Mesenchymal stem cell (in vitro differentiated cells and primary cell): ENCODE data around the gene LRRTM3.

Experiments used
- DNase-seq: peaks from one replicate; pipeline ENCODE4 v3.0.0-alpha.2; 2013
- H2AFZ ChIP-seq: one replicate; pipeline ENCODE4 v1.6.1; 2013; ENCODE audit warnings: low read depth, mild to moderate bottlenecking, control low read depth, inconsistent platforms, low read length, moderate library complexity
- H2AK5ac ChIP-seq: 2 replicates; pipeline ENCODE4 v1.6.1; 2013; ENCODE audit warnings: low read length, moderate library complexity, mild to moderate bottlenecking, inconsistent platforms; ENCODE audit not compliant: severe bottlenecking
- H2BK120ac ChIP-seq: one replicate; pipeline ENCODE4 v1.6.1; 2013; ENCODE audit warnings: low read depth, mild to moderate bottlenecking, inconsistent platforms, low read length, moderate library complexity
- H2BK12ac ChIP-seq, 2 experiments: one replicate each; pipeline ENCODE4 v1.6.1; 2013; ENCODE audit warnings: inconsistent platforms in 2 of 2, low read length in 2 of 2, mild to moderate bottlenecking in 2 of 2, moderate library complexity in 2 of 2, control low read depth in 1 of 2
- H2BK15ac ChIP-seq: one replicate; pipeline ENCODE4 v1.6.1; 2013; ENCODE audit warnings: mild to moderate bottlenecking, low read depth, inconsistent platforms; ENCODE audit not compliant: poor library complexity, severe bottlenecking
- H2BK5ac ChIP-seq: 2 replicates; pipeline ENCODE4 v1.6.1; 2013; ENCODE audit warnings: low read depth, mild to moderate bottlenecking, low read length, control low read depth, inconsistent platforms; ENCODE audit not compliant: poor library complexity, severe bottlenecking
- H3K14ac ChIP-seq, 2 experiments: one replicate each; pipeline ENCODE4 v1.6.1; 2013; ENCODE audit warnings: inconsistent platforms in 2 of 2, low read length in 2 of 2, control low read depth in 1 of 2, mild to moderate bottlenecking in 1 of 2, moderate library complexity in 1 of 2
- H3K18ac ChIP-seq, 2 experiments: one replicate each; pipeline ENCODE4 v1.6.1; 2013; ENCODE audit warnings: inconsistent platforms in 2 of 2, low read length in 2 of 2, control low read depth in 1 of 2, low read depth in 1 of 2, mild to moderate bottlenecking in 1 of 2
- H3K23ac ChIP-seq, 2 experiments: one replicate each; pipeline ENCODE4 v1.6.1; 2013; ENCODE audit warnings: inconsistent platforms in 2 of 2, low read length in 2 of 2, mild to moderate bottlenecking in 2 of 2, moderate library complexity in 2 of 2, control low read depth in 1 of 2
- H3K27ac ChIP-seq: 2 replicates; pipeline ENCODE4 v1.5.1; 2013; ENCODE audit warnings: mild to moderate bottlenecking, moderate library complexity, low read length, control low read depth, inconsistent platforms; ENCODE audit not compliant: poor library complexity, severe bottlenecking
- H3K27me3 ChIP-seq, 2 experiments: 2 replicates each; pipeline versions ENCODE4 v1.6.1 to v1.7.0; 2013; ENCODE audit warnings: low read length in 2 of 2, mild to moderate bottlenecking in 2 of 2, moderate library complexity in 2 of 2, control low read depth in 1 of 2, inconsistent platforms in 1 of 2; ENCODE audit not compliant: control insufficient read depth in 1 of 2, insufficient read depth in 1 of 2
- H3K36me3 ChIP-seq, 2 experiments: 2 replicates each; pipeline versions ENCODE4 v1.6.1 to v1.7.0; 2013; ENCODE audit warnings: low read length in 2 of 2, control low read depth in 1 of 2, inconsistent platforms in 1 of 2, low read depth in 1 of 2, mild to moderate bottlenecking in 1 of 2; ENCODE audit not compliant: insufficient read depth in 2 of 2, control insufficient read depth in 1 of 2
- H3K4ac ChIP-seq, 2 experiments: one replicate each; pipeline ENCODE4 v1.6.1; 2013; ENCODE audit warnings: inconsistent platforms in 2 of 2, low read length in 2 of 2, mild to moderate bottlenecking in 2 of 2, moderate library complexity in 2 of 2, control low read depth in 1 of 2, low read depth in 1 of 2
- H3K4me1 ChIP-seq: 2 replicates; pipeline ENCODE4 v1.6.1; 2013; ENCODE audit warnings: low read depth, low read length, control low read depth; ENCODE audit not compliant: control insufficient read depth, insufficient read depth
- H3K4me2 ChIP-seq: 2 replicates; pipeline ENCODE4 v1.6.1; 2013; ENCODE audit warnings: low read length, mild to moderate bottlenecking, inconsistent platforms; ENCODE audit not compliant: poor library complexity, severe bottlenecking
- H3K4me3 ChIP-seq, 2 experiments: 2 replicates each; pipeline versions ENCODE4 v1.5.1 to v1.7.0; 2013; ENCODE audit warnings: low read length in 2 of 2, mild to moderate bottlenecking in 2 of 2, control low read depth in 1 of 2, low read depth in 1 of 2; ENCODE audit not compliant: insufficient read depth in 1 of 2
- H3K79me1 ChIP-seq: replicated peaks from 2 replicates; pipeline ENCODE4 v1.6.1; 2013; ENCODE audit warnings: mild to moderate bottlenecking, control low read depth, low read length, inconsistent platforms; ENCODE audit not compliant: poor library complexity, severe bottlenecking
- H3K9ac ChIP-seq: 2 replicates; pipeline ENCODE4 v1.7.0; 2013; ENCODE audit warnings: mild to moderate bottlenecking, low read length, moderate library complexity
- H3K9me3 ChIP-seq: 2 replicates; pipeline ENCODE4 v1.7.0; 2013; ENCODE audit warnings: mild to moderate bottlenecking, low read length; ENCODE audit not compliant: control insufficient read depth
- H4K8ac ChIP-seq: one replicate; pipeline ENCODE4 v1.6.1; 2013; ENCODE audit warnings: inconsistent platforms, mild to moderate bottlenecking, low read length, moderate library complexity
- H4K91ac ChIP-seq: one replicate; pipeline ENCODE4 v1.6.1; 2013; ENCODE audit warnings: mild to moderate bottlenecking, low read length, inconsistent platforms
- WGBS: methylation state at CpG from one replicate; pipeline ENCODE4 v1.1.7; 2013; ENCODE audit warnings: mixed read lengths; 5-methylcytosine and 5-hydroxymethylcytosine counted together

LRRTM3 gene

DNA sequence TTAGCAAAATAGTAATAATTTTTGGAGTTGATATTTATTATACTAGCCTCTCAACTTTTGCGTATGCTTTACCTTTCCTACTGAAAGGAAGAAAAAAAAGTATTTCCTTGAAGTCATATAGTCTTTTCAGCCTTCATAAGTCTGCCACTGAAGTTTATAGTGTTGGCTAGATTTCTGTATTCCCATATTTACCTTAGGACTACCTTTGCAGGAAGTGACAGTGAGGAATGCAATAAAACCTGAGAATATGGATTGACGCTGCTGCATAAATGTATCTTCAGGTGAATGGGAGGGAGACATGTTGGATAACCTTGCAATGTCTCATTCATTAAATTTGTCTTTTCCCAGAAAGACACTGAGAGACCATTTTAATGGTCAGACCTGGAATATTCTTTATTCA, 6.6 kb upstream of the LRRTM3 start:
- no peak overlapping the region for H2BK120ac ChIP-seq
- no peak overlapping the region for H3K4ac ChIP-seq
- no peak overlapping the region for H3K18ac ChIP-seq
- H3K79me1 ChIP-seq: no peaks in the 10 kb centered on the region
- H2BK12ac ChIP-seq: no peak overlapping the region
- H2BK15ac ChIP-seq: no peak overlapping the region
- no peaks in the 10 kb centered on the region for H3K36me3 ChIP-seq
- H3K23ac ChIP-seq: no peak overlapping the region
- no peak overlapping the region for H3K9ac ChIP-seq
- no peaks in the 10 kb centered on the region for H3K4me1 ChIP-seq
- H3K27ac ChIP-seq: no peak overlapping the region
- H3K4me3 ChIP-seq: no peak overlapping the region
- no peak overlapping the region for H3K14ac ChIP-seq
- H2BK5ac ChIP-seq: no peak overlapping the region
- DNase-seq: no peak
- 89% methylated on average over 1 of the region's 2 CpGs for WGBS
- no peak overlapping the region for H2AK5ac ChIP-seq
- H4K8ac ChIP-seq: no peak overlapping the region
- no peak overlapping the region for H3K4me2 ChIP-seq
- H3K27me3 ChIP-seq: peaks cover 0 to 2% of the 10 kb centered on the region in 2 experiments
- H4K91ac ChIP-seq: no peak overlapping the region
- no peaks in the 10 kb centered on the region for H3K9me3 ChIP-seq
- no peak overlapping the region for H2AFZ ChIP-seq

DNA sequence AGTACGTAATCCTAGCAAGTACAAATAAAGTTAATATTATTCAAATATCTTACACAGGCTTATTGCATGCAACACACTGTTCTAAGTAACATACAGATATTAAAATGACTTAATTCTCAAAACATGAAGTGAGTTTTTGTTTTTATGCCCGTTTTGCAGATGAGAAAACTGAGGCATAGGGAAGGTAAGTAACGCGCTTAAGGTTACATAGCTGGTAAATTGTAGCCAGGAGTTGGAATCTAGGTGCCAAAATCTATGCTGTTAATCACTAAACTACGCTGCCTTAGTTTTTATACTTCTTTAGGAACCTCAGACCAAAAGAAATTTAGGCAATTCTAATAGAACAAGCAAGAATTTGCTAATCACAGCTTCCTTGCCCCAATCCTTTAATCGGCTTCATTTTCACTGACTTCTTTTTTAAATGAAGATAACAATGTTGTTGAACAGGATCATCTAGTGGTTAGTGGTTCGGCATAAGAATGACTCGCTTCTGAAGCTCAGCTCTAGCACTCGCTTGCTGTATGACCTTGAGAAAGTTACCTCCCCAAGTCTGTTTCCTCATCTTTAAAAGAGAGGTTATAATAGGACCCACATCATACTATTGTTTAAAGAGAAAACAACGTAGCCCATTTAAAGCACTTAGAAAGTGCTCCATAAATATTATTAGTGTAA, 1.0 kb upstream of the LRRTM3 start:
- H2AFZ ChIP-seq: no peak overlapping the region
- WGBS: 72% methylated on average over 7 of the region's 10 CpGs
- no peak overlapping the region for H3K18ac ChIP-seq
- H3K23ac ChIP-seq: no peak overlapping the region
- no peak overlapping the region for H3K4me2 ChIP-seq
- H3K9ac ChIP-seq: no peak overlapping the region
- H3K14ac ChIP-seq: no peak overlapping the region
- H4K91ac ChIP-seq: no peak overlapping the region
- no peak overlapping the region for H3K27ac ChIP-seq
- H2BK5ac ChIP-seq: no peak overlapping the region
- DNase-seq: no peak
- H3K36me3 ChIP-seq: no peaks in the 10 kb centered on the region
- H3K4ac ChIP-seq: no peak overlapping the region
- no peak overlapping the region for H2BK12ac ChIP-seq
- no peaks in the 10 kb centered on the region for H3K9me3 ChIP-seq
- H2BK15ac ChIP-seq: no peak overlapping the region
- H3K79me1 ChIP-seq: no peaks in the 10 kb centered on the region
- H2AK5ac ChIP-seq: no peak overlapping the region
- no peak overlapping the region for H4K8ac ChIP-seq
- H3K4me1 ChIP-seq: peaks cover 2% of the 10 kb centered on the region
- no peak overlapping the region for H2BK120ac ChIP-seq
- H3K27me3 ChIP-seq: peaks cover 10 to 51% of the 10 kb centered on the region in 2 experiments
- H3K4me3 ChIP-seq: no peak overlapping the region

DNA sequence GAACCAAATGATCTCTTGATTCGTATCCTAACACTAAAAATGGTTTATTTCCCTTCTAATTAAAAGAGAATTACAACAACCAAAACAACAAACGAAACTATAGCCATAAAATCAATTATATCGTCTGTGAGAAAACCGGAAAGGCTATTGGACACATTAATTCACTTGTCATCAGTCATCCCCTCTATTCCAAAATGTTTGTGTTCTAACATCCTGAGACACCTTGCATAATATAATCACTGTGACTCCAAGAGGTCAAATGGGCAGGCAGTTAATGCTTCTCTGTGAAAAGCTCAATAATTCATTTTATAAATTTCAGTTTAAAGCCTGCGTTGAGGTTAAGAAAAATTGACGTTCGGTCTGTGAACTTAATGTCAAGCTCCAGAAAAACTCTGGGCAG, 463 bp upstream of the LRRTM3 start:
- H3K4me3 ChIP-seq: no peak overlapping the region
- no peak overlapping the region for H2BK120ac ChIP-seq
- H3K23ac ChIP-seq: no peak overlapping the region
- no peak overlapping the region for H3K27ac ChIP-seq
- no peaks in the 10 kb centered on the region for H3K79me1 ChIP-seq
- H3K4ac ChIP-seq: no peak overlapping the region
- no peak overlapping the region for H4K91ac ChIP-seq
- DNase-seq: no peak
- peaks cover 2% of the 10 kb centered on the region for H3K4me1 ChIP-seq
- no peak overlapping the region for H2AFZ ChIP-seq
- WGBS: 33% methylated on average over 7 of the region's 7 CpGs
- no peak overlapping the region for H2BK15ac ChIP-seq
- no peaks in the 10 kb centered on the region for H3K9me3 ChIP-seq
- no peaks in the 10 kb centered on the region for H3K36me3 ChIP-seq
- H3K18ac ChIP-seq: no peak overlapping the region
- H3K9ac ChIP-seq: no peak overlapping the region
- no peak overlapping the region for H3K14ac ChIP-seq
- H4K8ac ChIP-seq: no peak overlapping the region
- no peak overlapping the region for H2AK5ac ChIP-seq
- H3K4me2 ChIP-seq: no peak overlapping the region
- no peak overlapping the region for H2BK5ac ChIP-seq
- no peak overlapping the region for H2BK12ac ChIP-seq
- peaks cover 10 to 56% of the 10 kb centered on the region in 2 experiments for H3K27me3 ChIP-seq

DNA sequence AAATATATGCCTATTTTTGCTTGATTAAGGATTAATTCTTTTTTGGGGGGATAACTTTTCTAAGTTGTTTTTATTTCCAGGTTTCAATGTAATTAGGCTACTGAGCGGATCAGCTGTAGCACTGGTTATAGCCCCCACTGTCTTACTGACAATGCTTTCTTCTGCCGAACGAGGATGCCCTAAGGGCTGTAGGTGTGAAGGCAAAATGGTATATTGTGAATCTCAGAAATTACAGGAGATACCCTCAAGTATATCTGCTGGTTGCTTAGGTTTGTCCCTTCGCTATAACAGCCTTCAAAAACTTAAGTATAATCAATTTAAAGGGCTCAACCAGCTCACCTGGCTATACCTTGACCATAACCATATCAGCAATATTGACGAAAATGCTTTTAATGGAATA, 1.0 kb downstream of the LRRTM3 start:
- no peak for DNase-seq
- no peak overlapping the region for H3K4me2 ChIP-seq
- 84% methylated on average over 3 of the region's 5 CpGs for WGBS

More for the DNA sequence above, 1.0 kb downstream of the LRRTM3 start:
- Histone ChIP-seq H2BK120ac (no peak overlapping the region), H3K9ac (no peak overlapping the region), H3K4me1 (peaks cover 2% of the 10 kb centered on the region), H2BK15ac (no peak overlapping the region), H3K23ac (no peak overlapping the region), H2AK5ac (no peak overlapping the region), H3K18ac (no peak overlapping the region), H2BK5ac (no peak overlapping the region), H2BK12ac (no peak overlapping the region), H3K4ac (no peak overlapping the region), H3K36me3 (no peaks in the 10 kb centered on the region), H4K8ac (no peak overlapping the region), H3K4me3 (no peak overlapping the region), H3K27me3 (peaks cover 10 to 58% of the 10 kb centered on the region in 2 experiments), H4K91ac (no peak overlapping the region), H3K9me3 (no peaks in the 10 kb centered on the region), H3K79me1 (no peaks in the 10 kb centered on the region), H3K27ac (no peak overlapping the region), H2AFZ (no peak overlapping the region), H3K14ac (no peak overlapping the region)
